Measurements from ENCODE around the gene ABCA9.
"Not testable (repeated sequence)": the region's sequence is repeated elsewhere in the genome, so short reads cannot be mapped to it uniquely, and the experiment has no call there.

- TF ChIP-seq POLR2A (IDR thresholded peaks at IDR 0.05; ENCODE audit: low read depth, low read length); TAF1 (IDR thresholded peaks at IDR 0.05; ENCODE audit: borderline replicate concordance, low read depth, low read length): not testable (repeated sequence)
Observed at GRCh38 chr17:69070378-69071232, 9.9 kb upstream of the ABCA9 start.

Data from GM12892 (cell line).